Smooth muscle cell (in vitro differentiated cells): ENCODE results near the gene TRIM39. TPM values are rescaled to one million over a fixed set of nuclear protein-coding genes. Genes with fewer than 3 reads are reported as not detected.

Experiments
- DNase-seq: peaks from one replicate; lab custom pipeline; 2025; ENCODE audit not compliant: unreplicated experiment; lab: John Stamatoyannopoulos, UW
- H2AFZ ChIP-seq: fragments of 200-600 bp; sonication (generic); 2 replicates; pipeline ENCODE4 v1.6.0; 2016; ENCODE audit warnings: antibody characterized with exemption, low read depth, mild to moderate bottlenecking
- H3F3A ChIP-seq: fragments of 200-600 bp; sonication (generic); 2 replicates; pipeline ENCODE4 v1.6.0; 2017; ENCODE audit warnings: antibody characterized with exemption, low read depth
- H3K27ac ChIP-seq: fragments of 200-600 bp; sonication (generic); 2 replicates; pipeline ENCODE4 v1.5.1; 2016; ENCODE audit warnings: low read depth, mild to moderate bottlenecking
- H3K27me3 ChIP-seq: fragments of 200-600 bp; sonication (generic); 2 replicates; pipeline ENCODE4 v1.6.1; 2016; ENCODE audit warnings: low read depth, mild to moderate bottlenecking
- H3K36me3 ChIP-seq: fragments of 200-600 bp; sonication (generic); 2 replicates; pipeline ENCODE4 v1.5.1; 2016; ENCODE audit warnings: low read depth
- H3K4me1 ChIP-seq: fragments of 200-600 bp; sonication (generic); 2 replicates; pipeline ENCODE4 v1.5.1; 2016; ENCODE audit warnings: low read depth
- H3K4me2 ChIP-seq: fragments of 200-600 bp; sonication (generic); 2 replicates; pipeline ENCODE4 v1.6.0; 2016; ENCODE audit warnings: mild to moderate bottlenecking
- H3K4me3 ChIP-seq: fragments of 200-600 bp; sonication (generic); 2 replicates; pipeline ENCODE4 v1.5.1; 2016; ENCODE audit warnings: mild to moderate bottlenecking
- H3K79me2 ChIP-seq: fragments of 200-600 bp; sonication (generic); 2 replicates; pipeline ENCODE4 v1.6.0; 2016; ENCODE audit warnings: low read depth, mild to moderate bottlenecking
- H3K9ac ChIP-seq: fragments of 200-600 bp; sonication (generic); 2 replicates; pipeline ENCODE4 v1.6.0; 2016; ENCODE audit warnings: low read depth
- H3K9me3 ChIP-seq: fragments of 200-600 bp; sonication (generic); replicated peaks from 2 replicates; pipeline ENCODE4 v1.5.1; 2016; ENCODE audit warnings: low read depth
- H4K20me1 ChIP-seq: fragments of 200-600 bp; sonication (generic); 2 replicates; pipeline ENCODE4 v1.6.0; 2016; ENCODE audit warnings: low read depth
- WGBS: methylation state at CpG from one replicate; pipeline ENCODE4 v1.1.7; 2016; ENCODE audit warnings: low lambda C conversion rate; 5-methylcytosine and 5-hydroxymethylcytosine counted together
- polyA plus RNA-seq: library from polyadenylated mRNA; unstranded; fragments of >200 nt; fragmentation: Nextera tagmentation; extraction: Ambion mirVana; gene quantifications from 2 replicates; pipeline ENCODE4 v1.2.1, GENCODE V29; 2016
- total RNA-seq: library from RNA; depleted of rRNA; stranded (reverse); fragments of >200 nt; gene quantifications from 2 replicates; pipeline ENCODE4 v1.2.3, GENCODE V29; 2014
- TF ChIP-seq, protein P1 (sequence below): fragments of 200-600 bp; sonication (generic); IDR thresholded peaks from 2 replicates; pipeline ENCODE4 v1.5.1; 2017; ENCODE audit warnings: borderline replicate concordance, mild to moderate bottlenecking, antibody characterized with exemption; ENCODE audit not compliant: insufficient read depth, poor library complexity, severe bottlenecking

The TRIM39 gene
- total and polyA plus RNA-seq, 2 experiments from 2014 or later = 12.4 to 22.6 TPM

DNA sequence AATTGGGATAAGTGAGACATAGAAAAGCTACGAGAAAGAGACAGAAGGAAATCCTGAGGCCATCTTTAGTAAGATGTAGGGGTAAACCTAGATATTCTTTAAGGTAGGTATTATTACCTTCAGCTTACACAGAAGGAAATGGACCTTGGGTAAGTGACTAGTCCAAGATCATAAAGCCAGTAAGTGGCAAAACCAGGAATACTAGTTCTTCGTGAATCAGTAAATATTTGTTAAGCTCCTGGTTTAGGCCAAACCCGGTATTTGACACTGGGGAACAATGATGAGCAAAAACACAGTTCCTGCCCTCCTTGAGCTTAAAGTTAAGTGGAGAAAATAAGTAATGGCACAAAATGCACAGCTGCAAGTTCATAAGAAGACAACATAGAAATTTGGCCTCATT is 5.3 kb downstream of the TRIM39 start:
- H3K79me2 ChIP-seq = peaks cover 6% of the 10 kb centered on the region
- H2AFZ ChIP-seq = no peak overlapping the region
- 92% methylated on average over 3 of the region's 3 CpGs for WGBS
- H3K36me3 ChIP-seq = peaks cover 23% of the 10 kb centered on the region
- no peak overlapping the region for H3K9ac ChIP-seq
- no peak overlapping the region for H3K4me3 ChIP-seq
- H3K4me2 ChIP-seq = no peak overlapping the region
- H4K20me1 ChIP-seq = no peaks in the 10 kb centered on the region
- peaks cover 6% of the 10 kb centered on the region for H3K4me1 ChIP-seq
- no peaks in the 10 kb centered on the region for H3K27me3 ChIP-seq
- H3F3A ChIP-seq = no peaks in the 10 kb centered on the region
- no peaks in the 10 kb centered on the region for H3K9me3 ChIP-seq
- DNase-seq = no peak
- TF ChIP-seq, protein P1, sequence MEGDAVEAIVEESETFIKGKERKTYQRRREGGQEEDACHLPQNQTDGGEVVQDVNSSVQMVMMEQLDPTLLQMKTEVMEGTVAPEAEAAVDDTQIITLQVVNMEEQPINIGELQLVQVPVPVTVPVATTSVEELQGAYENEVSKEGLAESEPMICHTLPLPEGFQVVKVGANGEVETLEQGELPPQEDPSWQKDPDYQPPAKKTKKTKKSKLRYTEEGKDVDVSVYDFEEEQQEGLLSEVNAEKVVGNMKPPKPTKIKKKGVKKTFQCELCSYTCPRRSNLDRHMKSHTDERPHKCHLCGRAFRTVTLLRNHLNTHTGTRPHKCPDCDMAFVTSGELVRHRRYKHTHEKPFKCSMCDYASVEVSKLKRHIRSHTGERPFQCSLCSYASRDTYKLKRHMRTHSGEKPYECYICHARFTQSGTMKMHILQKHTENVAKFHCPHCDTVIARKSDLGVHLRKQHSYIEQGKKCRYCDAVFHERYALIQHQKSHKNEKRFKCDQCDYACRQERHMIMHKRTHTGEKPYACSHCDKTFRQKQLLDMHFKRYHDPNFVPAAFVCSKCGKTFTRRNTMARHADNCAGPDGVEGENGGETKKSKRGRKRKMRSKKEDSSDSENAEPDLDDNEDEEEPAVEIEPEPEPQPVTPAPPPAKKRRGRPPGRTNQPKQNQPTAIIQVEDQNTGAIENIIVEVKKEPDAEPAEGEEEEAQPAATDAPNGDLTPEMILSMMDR = no peak
- no peak overlapping the region for H3K27ac ChIP-seq

DNA sequence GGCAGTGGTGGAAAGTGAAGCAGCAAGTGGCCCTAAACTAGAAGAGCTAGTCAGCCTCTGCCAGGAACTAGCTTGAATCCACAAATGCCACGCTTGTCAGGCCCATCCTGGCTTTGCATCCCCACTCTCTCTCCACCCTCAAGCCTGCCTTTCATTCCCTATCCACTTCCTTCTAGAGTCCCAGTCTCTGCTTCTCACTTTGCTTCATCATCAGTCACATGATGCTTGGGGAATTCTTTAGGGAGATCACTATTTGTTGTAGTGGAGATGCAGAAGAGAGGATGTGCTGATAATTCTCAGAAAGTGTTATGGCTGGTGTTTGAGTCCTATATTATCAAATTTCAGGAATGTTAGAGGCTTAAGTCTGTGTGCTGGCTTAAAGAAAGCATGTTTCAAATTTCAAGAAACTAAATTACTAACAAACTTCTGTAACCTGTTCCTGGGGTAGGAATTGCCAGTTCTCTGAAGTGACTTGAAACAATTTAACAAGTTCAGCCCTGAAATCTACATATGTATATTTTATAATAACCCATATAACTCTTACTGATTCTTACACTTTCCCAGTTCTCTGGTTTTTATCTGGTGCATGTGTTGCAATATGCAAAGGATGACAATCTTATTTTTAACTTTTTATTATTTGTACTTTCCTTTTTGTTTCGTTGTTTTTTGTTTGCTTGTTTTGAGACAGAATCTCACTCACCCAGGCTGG is 7.5 kb downstream of the TRIM39 start:
- H3K36me3 ChIP-seq = peaks cover 38% of the 10 kb centered on the region
- no peak for DNase-seq

DNA sequence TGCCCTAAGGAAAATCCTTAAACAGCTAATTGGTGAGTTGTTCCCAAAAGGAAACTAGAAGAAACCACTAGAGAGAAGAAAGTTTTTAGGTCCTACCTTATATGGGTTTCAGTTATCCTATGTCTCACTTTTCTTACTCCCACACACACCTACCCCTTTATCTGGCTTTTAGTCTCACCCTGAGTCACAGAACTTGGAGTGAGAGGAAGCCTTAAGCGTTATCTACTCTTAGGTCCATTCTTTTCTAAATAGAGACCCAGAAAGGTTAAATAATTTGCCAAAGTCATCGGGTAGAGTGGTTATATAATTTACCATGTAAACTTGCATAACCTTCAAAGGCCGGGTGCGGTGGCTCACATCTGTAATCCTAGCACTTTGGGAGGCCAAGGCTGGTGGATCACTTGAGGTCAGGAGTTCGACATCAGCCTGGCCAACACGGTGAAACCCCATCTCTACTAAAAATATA is 13.9 kb downstream of the TRIM39 start:
- H2AFZ ChIP-seq = no peak overlapping the region
- H3K79me2 ChIP-seq = no peaks in the 10 kb centered on the region
- H4K20me1 ChIP-seq = no peaks in the 10 kb centered on the region
- H3F3A ChIP-seq = no peaks in the 10 kb centered on the region
- H3K4me3 ChIP-seq = no peak overlapping the region
- H3K27me3 ChIP-seq = no peaks in the 10 kb centered on the region
- TF ChIP-seq, protein P1 = no peak
- H3K9ac ChIP-seq = no peak overlapping the region
- H3K4me2 ChIP-seq = no peak overlapping the region
- peaks cover 24% of the 10 kb centered on the region for H3K36me3 ChIP-seq
- no peaks in the 10 kb centered on the region for H3K4me1 ChIP-seq
- H3K9me3 ChIP-seq = no peaks in the 10 kb centered on the region
- DNase-seq = no peak
- no peak overlapping the region for H3K27ac ChIP-seq
- WGBS = 70% methylated on average over 6 of the region's 6 CpGs

More for the DNA sequence above, 7.5 kb downstream of the TRIM39 start:
- Histone ChIP-seq H3F3A (no peaks in the 10 kb centered on the region), H3K4me3 (no peak overlapping the region), H3K4me2 (no peak overlapping the region), H3K79me2 (no peaks in the 10 kb centered on the region), H2AFZ (no peak overlapping the region), H3K9ac (no peak overlapping the region), H3K4me1 (no peaks in the 10 kb centered on the region), H3K9me3 (no peaks in the 10 kb centered on the region), H4K20me1 (no peaks in the 10 kb centered on the region), H3K27ac (no peak overlapping the region), H3K27me3 (no peaks in the 10 kb centered on the region)
- TF ChIP-seq, protein P1 = no peak
- WGBS = 90% methylated on average over 2 of the region's 2 CpGs

DNA sequence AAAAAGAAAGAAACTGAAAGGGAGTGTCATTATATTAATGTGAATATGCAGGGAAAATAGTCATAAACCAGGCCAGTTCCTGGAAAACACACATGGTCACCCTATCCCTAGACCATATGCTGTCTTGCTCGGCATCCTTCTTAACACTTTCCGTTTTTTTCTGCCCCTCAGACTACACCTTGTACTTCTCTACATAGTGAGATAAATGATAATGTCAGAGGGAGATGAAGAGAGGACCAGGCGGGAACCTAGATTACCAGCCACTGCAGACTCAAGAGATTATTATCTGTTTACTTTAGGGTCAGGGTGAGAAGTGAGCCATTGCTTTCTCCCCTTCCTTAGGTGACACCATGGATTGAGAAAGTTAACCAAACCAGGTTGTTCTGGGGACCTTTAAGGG is 14.5 kb downstream of the TRIM39 start:
- TF ChIP-seq, protein P1 = no peak
- WGBS = 95% methylated on average over 3 of the region's 3 CpGs
- H3K79me2 ChIP-seq = no peaks in the 10 kb centered on the region

More for the DNA sequence above, 14.5 kb downstream of the TRIM39 start:
- Histone ChIP-seq H3K9me3 (no peaks in the 10 kb centered on the region), H3K27me3 (no peaks in the 10 kb centered on the region), H3K4me2 (no peak overlapping the region), H3F3A (no peaks in the 10 kb centered on the region), H3K27ac (no peak overlapping the region), H3K4me3 (no peak overlapping the region), H3K36me3 (peaks cover 20% of the 10 kb centered on the region), H3K4me1 (no peaks in the 10 kb centered on the region), H2AFZ (no peak overlapping the region), H3K9ac (no peak overlapping the region), H4K20me1 (no peaks in the 10 kb centered on the region)
- no peak for DNase-seq
